Mesenchymal stem cell (in vitro differentiated cells and primary cell): ENCODE measurements around the gene MPZL1.

ENCODE experiments used
- DNase-seq: peaks from one replicate; pipeline ENCODE4 v3.0.0-alpha.2; 2013
- H2AFZ ChIP-seq: one replicate; pipeline ENCODE4 v1.6.1; 2013; ENCODE audit warnings: low read depth, mild to moderate bottlenecking, control low read depth, inconsistent platforms, low read length, moderate library complexity
- H2AK5ac ChIP-seq: 2 replicates; pipeline ENCODE4 v1.6.1; 2013; ENCODE audit warnings: low read length, moderate library complexity, mild to moderate bottlenecking, inconsistent platforms; ENCODE audit not compliant: severe bottlenecking
- H2BK120ac ChIP-seq: one replicate; pipeline ENCODE4 v1.6.1; 2013; ENCODE audit warnings: low read depth, mild to moderate bottlenecking, inconsistent platforms, low read length, moderate library complexity
- H2BK12ac ChIP-seq, 2 experiments: one replicate each; pipeline ENCODE4 v1.6.1; 2013; ENCODE audit warnings: inconsistent platforms in 2 of 2, low read length in 2 of 2, mild to moderate bottlenecking in 2 of 2, moderate library complexity in 2 of 2, control low read depth in 1 of 2
- H2BK15ac ChIP-seq: one replicate; pipeline ENCODE4 v1.6.1; 2013; ENCODE audit warnings: mild to moderate bottlenecking, low read depth, inconsistent platforms; ENCODE audit not compliant: poor library complexity, severe bottlenecking
- H2BK5ac ChIP-seq: 2 replicates; pipeline ENCODE4 v1.6.1; 2013; ENCODE audit warnings: low read depth, mild to moderate bottlenecking, low read length, control low read depth, inconsistent platforms; ENCODE audit not compliant: poor library complexity, severe bottlenecking
- H3K14ac ChIP-seq, 2 experiments: one replicate each; pipeline ENCODE4 v1.6.1; 2013; ENCODE audit warnings: inconsistent platforms in 2 of 2, low read length in 2 of 2, control low read depth in 1 of 2, mild to moderate bottlenecking in 1 of 2, moderate library complexity in 1 of 2
- H3K18ac ChIP-seq, 2 experiments: one replicate each; pipeline ENCODE4 v1.6.1; 2013; ENCODE audit warnings: inconsistent platforms in 2 of 2, low read length in 2 of 2, control low read depth in 1 of 2, low read depth in 1 of 2, mild to moderate bottlenecking in 1 of 2
- H3K23ac ChIP-seq, 2 experiments: one replicate each; pipeline ENCODE4 v1.6.1; 2013; ENCODE audit warnings: inconsistent platforms in 2 of 2, low read length in 2 of 2, mild to moderate bottlenecking in 2 of 2, moderate library complexity in 2 of 2, control low read depth in 1 of 2
- H3K27ac ChIP-seq: 2 replicates; pipeline ENCODE4 v1.5.1; 2013; ENCODE audit warnings: mild to moderate bottlenecking, moderate library complexity, low read length, control low read depth, inconsistent platforms; ENCODE audit not compliant: poor library complexity, severe bottlenecking
- H3K27me3 ChIP-seq, 2 experiments: 2 replicates each; pipeline versions ENCODE4 v1.6.1 to v1.7.0; 2013; ENCODE audit warnings: low read length in 2 of 2, mild to moderate bottlenecking in 2 of 2, moderate library complexity in 2 of 2, control low read depth in 1 of 2, inconsistent platforms in 1 of 2; ENCODE audit not compliant: control insufficient read depth in 1 of 2, insufficient read depth in 1 of 2
- H3K36me3 ChIP-seq, 2 experiments: 2 replicates each; pipeline versions ENCODE4 v1.6.1 to v1.7.0; 2013; ENCODE audit warnings: low read length in 2 of 2, control low read depth in 1 of 2, inconsistent platforms in 1 of 2, low read depth in 1 of 2, mild to moderate bottlenecking in 1 of 2; ENCODE audit not compliant: insufficient read depth in 2 of 2, control insufficient read depth in 1 of 2
- H3K4ac ChIP-seq, 2 experiments: one replicate each; pipeline ENCODE4 v1.6.1; 2013; ENCODE audit warnings: inconsistent platforms in 2 of 2, low read length in 2 of 2, mild to moderate bottlenecking in 2 of 2, moderate library complexity in 2 of 2, control low read depth in 1 of 2, low read depth in 1 of 2
- H3K4me1 ChIP-seq: 2 replicates; pipeline ENCODE4 v1.6.1; 2013; ENCODE audit warnings: low read depth, low read length, control low read depth; ENCODE audit not compliant: control insufficient read depth, insufficient read depth
- H3K4me2 ChIP-seq: 2 replicates; pipeline ENCODE4 v1.6.1; 2013; ENCODE audit warnings: low read length, mild to moderate bottlenecking, inconsistent platforms; ENCODE audit not compliant: poor library complexity, severe bottlenecking
- H3K4me3 ChIP-seq, 2 experiments: 2 replicates each; pipeline versions ENCODE4 v1.5.1 to v1.7.0; 2013; ENCODE audit warnings: low read length in 2 of 2, mild to moderate bottlenecking in 2 of 2, control low read depth in 1 of 2, low read depth in 1 of 2; ENCODE audit not compliant: insufficient read depth in 1 of 2
- H3K79me1 ChIP-seq: replicated peaks from 2 replicates; pipeline ENCODE4 v1.6.1; 2013; ENCODE audit warnings: mild to moderate bottlenecking, control low read depth, low read length, inconsistent platforms; ENCODE audit not compliant: poor library complexity, severe bottlenecking
- H3K9ac ChIP-seq: 2 replicates; pipeline ENCODE4 v1.7.0; 2013; ENCODE audit warnings: mild to moderate bottlenecking, low read length, moderate library complexity
- H3K9me3 ChIP-seq: 2 replicates; pipeline ENCODE4 v1.7.0; 2013; ENCODE audit warnings: mild to moderate bottlenecking, low read length; ENCODE audit not compliant: control insufficient read depth
- H4K8ac ChIP-seq: one replicate; pipeline ENCODE4 v1.6.1; 2013; ENCODE audit warnings: inconsistent platforms, mild to moderate bottlenecking, low read length, moderate library complexity
- H4K91ac ChIP-seq: one replicate; pipeline ENCODE4 v1.6.1; 2013; ENCODE audit warnings: mild to moderate bottlenecking, low read length, inconsistent platforms
- WGBS: methylation state at CpG from one replicate; pipeline ENCODE4 v1.1.7; 2013; ENCODE audit warnings: mixed read lengths; 5-methylcytosine and 5-hydroxymethylcytosine counted together

Gene MPZL1

DNA sequence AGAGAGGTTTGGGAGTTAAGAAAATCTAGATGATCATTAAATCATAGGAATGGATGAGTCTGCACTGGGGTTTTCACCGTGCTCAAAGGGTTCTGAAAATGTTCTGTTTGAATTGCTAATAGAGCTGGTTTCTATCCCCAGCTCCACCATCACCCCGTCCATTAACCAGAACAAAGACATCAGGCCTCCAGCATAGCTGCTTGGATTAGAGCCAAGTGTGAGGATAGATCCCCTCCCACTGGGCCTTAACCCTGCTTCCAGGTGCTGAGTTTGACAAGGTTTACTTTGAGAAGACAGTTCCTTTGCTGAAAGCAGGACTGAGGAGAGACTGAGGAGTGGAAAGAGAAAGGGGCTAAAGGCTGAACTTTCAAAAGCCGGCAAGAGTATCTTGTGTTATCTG, 48.3 kb downstream of the MPZL1 start:
- H2BK15ac ChIP-seq = no peak overlapping the region
- H3K4me3 ChIP-seq = no peak overlapping the region
- no peak overlapping the region for H4K8ac ChIP-seq
- WGBS = 80% methylated on average over 1 of the region's 3 CpGs
- H3K27me3 ChIP-seq = no peaks in the 10 kb centered on the region
- no peak overlapping the region for H2BK5ac ChIP-seq
- H3K27ac ChIP-seq = no peak overlapping the region
- no peak for DNase-seq
- H2AFZ ChIP-seq = no peak overlapping the region
- no peak overlapping the region for H3K18ac ChIP-seq
- H2AK5ac ChIP-seq = no peak overlapping the region
- no peak overlapping the region for H3K9ac ChIP-seq
- no peak overlapping the region for H2BK12ac ChIP-seq
- no peak overlapping the region for H3K4ac ChIP-seq
- H3K14ac ChIP-seq = no peak overlapping the region
- H3K79me1 ChIP-seq = peaks cover 25% of the 10 kb centered on the region
- no peak overlapping the region for H4K91ac ChIP-seq
- peaks cover 2% of the 10 kb centered on the region for H3K4me1 ChIP-seq
- H3K23ac ChIP-seq = no peak overlapping the region
- no peak overlapping the region for H3K4me2 ChIP-seq
- H3K36me3 ChIP-seq = peaks cover 10 to 84% of the 10 kb centered on the region in 2 experiments
- H3K9me3 ChIP-seq = no peaks in the 10 kb centered on the region
- H2BK120ac ChIP-seq = no peak overlapping the region

DNA sequence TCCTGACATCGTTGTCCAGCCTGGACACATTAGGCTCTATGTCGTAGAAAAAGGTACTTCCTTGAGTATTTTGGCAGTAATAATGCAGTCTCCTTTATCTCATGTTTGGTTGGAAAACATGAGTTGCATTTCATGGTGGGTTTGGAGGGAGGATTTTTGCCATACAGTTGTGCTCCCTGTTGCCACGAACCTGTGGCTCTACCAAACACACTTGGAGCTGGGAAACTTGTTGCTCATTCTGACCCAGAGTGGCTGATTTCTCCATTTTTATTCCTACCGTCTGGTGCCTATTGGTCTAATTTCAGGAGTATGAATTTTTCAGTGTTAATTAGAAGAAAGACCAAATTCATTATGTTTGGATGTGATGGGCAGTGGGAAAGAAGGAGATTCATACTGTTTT, 50.7 kb downstream of the MPZL1 start:
- no peaks in the 10 kb centered on the region for H3K9me3 ChIP-seq
- peaks cover 4% of the 10 kb centered on the region for H3K4me1 ChIP-seq
- H2BK15ac ChIP-seq = no peak overlapping the region
- no peak overlapping the region for H4K91ac ChIP-seq
- H2BK12ac ChIP-seq = no peak overlapping the region
- H3K14ac ChIP-seq = no peak overlapping the region
- WGBS = over 99% methylated on average over 4 of the region's 4 CpGs
- no peak overlapping the region for H2AK5ac ChIP-seq
- no peak overlapping the region for H4K8ac ChIP-seq
- H3K4me2 ChIP-seq = no peak overlapping the region
- no peak overlapping the region for H2AFZ ChIP-seq
- no peak overlapping the region for H3K18ac ChIP-seq
- no peak for DNase-seq
- H3K23ac ChIP-seq = no peak overlapping the region
- H3K79me1 ChIP-seq = peaks cover 33% of the 10 kb centered on the region
- no peak overlapping the region for H2BK5ac ChIP-seq
- H3K4me3 ChIP-seq = no peak overlapping the region
- H3K4ac ChIP-seq = no peak overlapping the region
- H3K27ac ChIP-seq = no peak overlapping the region
- peaks cover 12 to 78% of the 10 kb centered on the region in 2 experiments for H3K36me3 ChIP-seq
- H3K27me3 ChIP-seq = no peaks in the 10 kb centered on the region
- no peak overlapping the region for H2BK120ac ChIP-seq
- no peak overlapping the region for H3K9ac ChIP-seq

DNA sequence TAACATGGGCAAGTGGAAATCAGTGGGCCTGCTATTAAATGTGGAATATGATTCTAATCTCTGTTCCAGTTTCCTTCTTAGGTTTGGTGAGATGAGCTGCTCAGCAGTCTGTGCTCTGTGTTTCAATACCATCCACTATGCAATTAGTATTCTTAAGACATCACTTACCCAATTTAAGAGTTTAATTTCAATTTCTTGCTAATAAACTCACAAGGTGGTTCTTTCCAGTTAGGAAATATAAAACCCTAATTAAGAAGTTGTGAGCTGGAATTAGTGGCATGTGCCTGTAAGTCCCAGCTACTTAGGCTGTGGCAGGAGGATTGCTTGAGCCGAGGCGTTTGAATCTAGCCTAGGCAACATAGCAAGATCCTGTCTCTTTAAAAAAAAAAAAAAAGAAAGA, 51.7 kb downstream of the MPZL1 start:
- Histone ChIP-seq H3K79me1 (peaks cover 28% of the 10 kb centered on the region), H3K4me2 (no peak overlapping the region), H2BK5ac (no peak overlapping the region), H3K23ac (no peak overlapping the region), H3K14ac (no peak overlapping the region), H3K27me3 (no peaks in the 10 kb centered on the region), H4K91ac (no peak overlapping the region), H3K4me3 (no peak overlapping the region), H2AFZ (no peak overlapping the region), H3K36me3 (peaks cover 16 to 72% of the 10 kb centered on the region in 2 experiments), H3K9ac (no peak overlapping the region), H2BK12ac (no peak overlapping the region), H3K4me1 (peaks cover 4% of the 10 kb centered on the region), H2BK15ac (no peak overlapping the region), H3K27ac (no peak overlapping the region), H3K9me3 (no peaks in the 10 kb centered on the region), H2AK5ac (no peak overlapping the region), H4K8ac (no peak overlapping the region), H3K4ac (no peak overlapping the region), H3K18ac (no peak overlapping the region), H2BK120ac (no peak overlapping the region)
- no CpG with 5 or more reads among the region's 2 CpGs for WGBS
- no peak for DNase-seq

DNA sequence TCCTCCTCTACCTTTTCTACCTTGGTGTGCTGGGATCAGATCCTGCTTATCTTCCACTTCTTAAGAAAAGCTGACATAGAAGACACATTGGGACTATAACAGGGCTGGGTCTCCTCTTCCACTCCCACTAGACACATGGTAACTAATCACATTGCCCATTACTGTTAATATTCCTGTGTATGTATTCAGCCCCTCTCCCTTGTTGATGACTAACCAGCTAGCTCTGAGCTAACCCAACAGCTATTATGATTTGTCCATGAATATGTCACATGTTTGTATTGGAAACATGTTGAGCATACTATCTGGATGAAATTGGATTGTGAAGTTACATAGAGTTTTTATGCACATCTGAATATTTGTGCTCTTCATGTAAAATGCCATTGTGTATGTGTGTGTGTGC, 52.9 kb downstream of the MPZL1 start:
- H3K4me1 ChIP-seq = peaks cover 4% of the 10 kb centered on the region
- no peaks in the 10 kb centered on the region for H3K9me3 ChIP-seq
- no peak overlapping the region for H4K8ac ChIP-seq
- H3K79me1 ChIP-seq = peaks cover 23% of the 10 kb centered on the region
- no peaks in the 10 kb centered on the region for H3K27me3 ChIP-seq
- H2AFZ ChIP-seq = no peak overlapping the region
- H2BK15ac ChIP-seq = no peak overlapping the region
- H2BK120ac ChIP-seq = no peak overlapping the region
- H3K27ac ChIP-seq = no peak overlapping the region
- no peak overlapping the region for H2BK12ac ChIP-seq
- H3K23ac ChIP-seq = no peak overlapping the region
- no peak overlapping the region for H3K4me3 ChIP-seq
- H4K91ac ChIP-seq = no peak overlapping the region
- peak; percentile 43 for DNase-seq
- H2BK5ac ChIP-seq = no peak overlapping the region
- H3K36me3 ChIP-seq = peaks cover 16 to 64% of the 10 kb centered on the region in 2 experiments
- no peak overlapping the region for H3K4me2 ChIP-seq
- no peak overlapping the region for H3K14ac ChIP-seq
- no peak overlapping the region for H3K9ac ChIP-seq
- no peak overlapping the region for H3K18ac ChIP-seq
- H3K4ac ChIP-seq = no peak overlapping the region
- H2AK5ac ChIP-seq = no peak overlapping the region
